GM19455 (cell line): ENCODE measurements around the gene CGREF1.

Experiments
- ATAC-seq: cut with Tn5 transposase; IDR thresholded peaks from one replicate; pipeline ENCODE4 v1.9.1; 2021; ENCODE audit not compliant: unreplicated experiment

The CGREF1 gene

GRCh38 chr2:27118525-27119329, at the start of gene CGREF1:
TSS of gene CGREF1 (minus strand) at chr2:27119128. CDS start at chr2:27104366, 14,762 bp downstream.
- ATAC-seq: no peak

GRCh38 chr2:27164960-27165763, 46.2 kb upstream of the CGREF1 start:
- no peak for ATAC-seq

- no peak for ATAC-seq
Measured at GRCh38 chr2:27162151-27163121, 43.5 kb upstream of the CGREF1 start.

- no peak for ATAC-seq
Measured at GRCh38 chr2:27160191-27160590, 41.3 kb upstream of the CGREF1 start.

- no peak for ATAC-seq
Measured at GRCh38 chr2:27159271-27159670, 40.3 kb upstream of the CGREF1 start.

- ATAC-seq: no peak
Measured at GRCh38 chr2:27158468-27158867, 39.5 kb upstream of the CGREF1 start.

- no peak for ATAC-seq
Measured at GRCh38 chr2:27155069-27155520, 36.2 kb upstream of the CGREF1 start.

GRCh38 chr2:27154488-27154887, 35.6 kb upstream of the CGREF1 start:
- ATAC-seq: no peak

GRCh38 chr2:27152796-27153464, 34.0 kb upstream of the CGREF1 start:
- ATAC-seq: no peak

- ATAC-seq: no peak
Measured at GRCh38 chr2:27152102-27152795, 33.3 kb upstream of the CGREF1 start.

- no peak for ATAC-seq
Measured at GRCh38 chr2:27150639-27151230, 31.8 kb upstream of the CGREF1 start.

- ATAC-seq: no peak
Measured at GRCh38 chr2:27149570-27150405, 30.9 kb upstream of the CGREF1 start.

- ATAC-seq: no peak
Measured at GRCh38 chr2:27148801-27149439, 30.0 kb upstream of the CGREF1 start, which contains the start of gene TCF23. TSS of gene TCF23 (plus strand) at chr2:27149004. CDS start at chr2:27149134, 130 bp downstream.

GRCh38 chr2:27147935-27148334, 29.0 kb upstream of the CGREF1 start:
- ATAC-seq: no peak

- no peak for ATAC-seq
Measured at GRCh38 chr2:27145682-27146081, 26.8 kb upstream of the CGREF1 start.

GRCh38 chr2:27143285-27143684, 24.4 kb upstream of the CGREF1 start:
- ATAC-seq: no peak

GRCh38 chr2:27139310-27139709, 20.4 kb upstream of the CGREF1 start, which contains the start of gene PRR30:
TSS of gene PRR30 (minus strand) at chr2:27139410. CDS start at chr2:27138329, 1,081 bp downstream.
- ATAC-seq: no peak

GRCh38 chr2:27138111-27138510, 19.2 kb upstream of the CGREF1 start:
- ATAC-seq: no peak
